Calu3 (cell line): ENCODE results near the gene UIMC1. TPM values are rescaled to one million over a fixed set of nuclear protein-coding genes. Genes with fewer than 3 reads are reported as not detected.

Experiments used
- BruUV-seq: library from RNA; stranded (reverse); fragments of 400-500 nt; replicated peaks from 2 replicates; lab custom pipeline; 2021; lab: Mats Ljungman, UMichigan
- CTCF ChIA-PET: fragments of 300-600 bp; sonication (Branson Sonifier 250); formaldehyde crosslinking; loops from one replicate; lab custom pipeline; 2022; ENCODE audit warnings: antibody characterized with exemption; lab: Charles Lee
- DNase-seq: peaks from one replicate; pipeline ENCODE4 v3.0.0; 2022
- H3K27ac Mint-ChIP-seq: one replicate; pipeline ENCODE4 v1.8.0; 2022; ENCODE audit warnings: mixed read lengths; ENCODE audit not compliant: unreplicated experiment
- H3K27me3 Mint-ChIP-seq: one replicate; pipeline ENCODE4 v1.8.0; 2022; ENCODE audit warnings: mixed read lengths; ENCODE audit not compliant: unreplicated experiment
- H3K36me3 Mint-ChIP-seq: one replicate; pipeline ENCODE4 v1.8.0; 2022; ENCODE audit warnings: mild to moderate bottlenecking, moderate library complexity, mixed read lengths; ENCODE audit not compliant: insufficient read depth, unreplicated experiment
- H3K4me1 Mint-ChIP-seq: one replicate; pipeline ENCODE4 v1.8.0; 2022; ENCODE audit warnings: mild to moderate bottlenecking, low read depth, mixed read lengths; ENCODE audit not compliant: unreplicated experiment
- H3K4me3 Mint-ChIP-seq: one replicate; pipeline ENCODE4 v1.8.0; 2022; ENCODE audit warnings: mild to moderate bottlenecking, low read depth, moderate library complexity, mixed read lengths; ENCODE audit not compliant: unreplicated experiment
- H3K9me3 Mint-ChIP-seq: one replicate; pipeline ENCODE4 v1.8.0; 2022; ENCODE audit warnings: low read depth, mixed read lengths; ENCODE audit not compliant: unreplicated experiment
- intact Hi-C: fragments of 100-400 bp; cut with micrococcal nuclease; formaldehyde crosslinking; loops from one replicate; pipeline ENCODE4 v1.10.0; 2022; ENCODE audit not compliant: unreplicated experiment
- total RNA-seq: library from RNA; stranded (reverse); gene quantifications from 2 replicates; pipeline ENCODE4 v1.2.3, GENCODE V29; 2022
- TF ChIP-seq, protein P1 (sequence below): fragments of 200-600 bp; IDR thresholded peaks from one replicate; pipeline ENCODE4 v1.8.0; 2022; ENCODE audit warnings: antibody characterized with exemption; ENCODE audit not compliant: unreplicated experiment

Gene UIMC1
- total RNA-seq, 1 experiment from 2014 or later = 51.3 TPM

DNA sequence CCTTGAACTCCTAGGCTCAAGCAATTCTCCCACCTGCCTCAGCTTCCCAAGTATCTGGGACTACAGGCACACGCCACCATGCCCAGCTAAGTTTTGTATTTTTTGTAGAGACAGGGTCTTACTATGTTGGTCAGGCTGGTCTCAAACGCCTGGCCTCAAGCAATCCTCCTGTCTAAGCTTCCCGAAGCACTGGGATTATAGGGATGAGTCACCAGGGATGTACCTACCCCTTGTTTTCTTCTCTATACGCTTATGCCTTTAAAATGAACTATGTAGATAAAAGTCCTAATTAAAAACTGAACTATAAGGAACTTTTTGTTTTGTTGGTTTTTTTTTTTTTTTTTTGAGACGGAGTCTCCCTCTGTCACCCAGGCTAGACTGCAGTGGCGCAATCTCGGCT, 25.8 kb downstream of the UIMC1 start:
- H3K27ac Mint-ChIP-seq = no peak overlapping the region
- CTCF ChIA-PET = interaction anchor here (0.7 kb wide), 1 partner anchor 14 kb away, joined by 3 read pairs; no protein-coding TSS in a partner anchor
- no TSS peak for BruUV-seq
- no peak for DNase-seq
- H3K27me3 Mint-ChIP-seq = no peaks in the 10 kb centered on the region
- no peak overlapping the region for H3K4me3 Mint-ChIP-seq
- TF ChIP-seq, protein P1, sequence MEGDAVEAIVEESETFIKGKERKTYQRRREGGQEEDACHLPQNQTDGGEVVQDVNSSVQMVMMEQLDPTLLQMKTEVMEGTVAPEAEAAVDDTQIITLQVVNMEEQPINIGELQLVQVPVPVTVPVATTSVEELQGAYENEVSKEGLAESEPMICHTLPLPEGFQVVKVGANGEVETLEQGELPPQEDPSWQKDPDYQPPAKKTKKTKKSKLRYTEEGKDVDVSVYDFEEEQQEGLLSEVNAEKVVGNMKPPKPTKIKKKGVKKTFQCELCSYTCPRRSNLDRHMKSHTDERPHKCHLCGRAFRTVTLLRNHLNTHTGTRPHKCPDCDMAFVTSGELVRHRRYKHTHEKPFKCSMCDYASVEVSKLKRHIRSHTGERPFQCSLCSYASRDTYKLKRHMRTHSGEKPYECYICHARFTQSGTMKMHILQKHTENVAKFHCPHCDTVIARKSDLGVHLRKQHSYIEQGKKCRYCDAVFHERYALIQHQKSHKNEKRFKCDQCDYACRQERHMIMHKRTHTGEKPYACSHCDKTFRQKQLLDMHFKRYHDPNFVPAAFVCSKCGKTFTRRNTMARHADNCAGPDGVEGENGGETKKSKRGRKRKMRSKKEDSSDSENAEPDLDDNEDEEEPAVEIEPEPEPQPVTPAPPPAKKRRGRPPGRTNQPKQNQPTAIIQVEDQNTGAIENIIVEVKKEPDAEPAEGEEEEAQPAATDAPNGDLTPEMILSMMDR = no peak
- H3K36me3 Mint-ChIP-seq = peaks cover 33% of the 10 kb centered on the region
- no peaks in the 10 kb centered on the region for H3K4me1 Mint-ChIP-seq
- no peaks in the 10 kb centered on the region for H3K9me3 Mint-ChIP-seq
- intact Hi-C loops = no loop called here

DNA sequence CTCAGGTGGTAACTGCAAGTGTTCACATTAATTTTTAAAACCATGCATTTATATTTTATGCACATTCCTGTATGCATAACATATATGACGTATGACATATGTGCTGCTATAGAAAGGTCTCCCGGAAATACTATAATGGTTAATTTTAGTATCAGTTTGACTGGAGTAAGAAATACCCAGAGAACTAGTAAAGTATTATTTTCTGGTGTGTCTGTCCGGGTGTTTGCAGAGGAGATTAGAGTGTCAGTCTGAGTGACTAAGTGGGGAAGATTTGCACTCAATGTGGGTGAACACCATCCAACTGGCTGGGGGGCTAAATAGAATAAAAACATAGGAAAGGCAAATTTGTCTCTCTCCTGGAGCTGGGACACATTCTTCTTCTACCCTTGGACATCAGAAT, 26.9 kb downstream of the UIMC1 start:
- intact Hi-C loops = loop anchor here (10.0 kb wide), 1 partner anchor 205 kb away; no protein-coding TSS in a partner anchor
- CTCF ChIA-PET = no interaction called here
- no peak for DNase-seq
- Mint-ChIP-seq H3K9me3 (no peaks in the 10 kb centered on the region), H3K36me3 (peaks cover 44% of the 10 kb centered on the region), H3K4me1 (no peaks in the 10 kb centered on the region), H3K27ac (no peak overlapping the region), H3K27me3 (no peaks in the 10 kb centered on the region), H3K4me3 (no peak overlapping the region)
- TF ChIP-seq, protein P1 = no peak
- BruUV-seq = no TSS peak

DNA sequence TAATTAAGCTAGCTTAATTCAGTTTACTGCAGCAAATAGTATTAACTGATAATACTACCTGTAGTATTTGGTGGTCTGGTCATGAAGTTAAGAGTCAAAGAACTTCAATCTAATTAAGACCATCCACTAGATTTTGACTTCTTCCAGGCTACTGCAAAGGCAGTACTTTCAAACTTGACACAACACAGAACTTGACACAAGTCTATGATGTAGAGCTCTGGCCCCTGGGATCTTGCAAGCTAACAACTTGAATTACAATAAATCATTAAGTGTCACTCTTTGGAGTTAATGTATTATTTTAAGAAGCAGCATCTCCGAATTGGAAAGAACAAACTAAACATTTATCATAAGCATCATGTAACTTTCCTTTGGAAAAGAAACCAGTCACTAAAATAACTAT, 40.9 kb downstream of the UIMC1 start:
- Mint-ChIP-seq H3K4me3 (no peak overlapping the region), H3K36me3 (peaks cover 31% of the 10 kb centered on the region), H3K27me3 (no peaks in the 10 kb centered on the region), H3K27ac (no peak overlapping the region), H3K4me1 (no peaks in the 10 kb centered on the region), H3K9me3 (no peaks in the 10 kb centered on the region)
- CTCF ChIA-PET = interaction anchor here (0.7 to 1.4 kb wide), 2 partner anchors 57 to 126 kb away, joined by 3 read pairs; partner anchors contain the start of gene ZNF346
- BruUV-seq = no TSS peak
- intact Hi-C loops = no loop called here
- TF ChIP-seq, protein P1 = no peak
- no peak for DNase-seq

DNA sequence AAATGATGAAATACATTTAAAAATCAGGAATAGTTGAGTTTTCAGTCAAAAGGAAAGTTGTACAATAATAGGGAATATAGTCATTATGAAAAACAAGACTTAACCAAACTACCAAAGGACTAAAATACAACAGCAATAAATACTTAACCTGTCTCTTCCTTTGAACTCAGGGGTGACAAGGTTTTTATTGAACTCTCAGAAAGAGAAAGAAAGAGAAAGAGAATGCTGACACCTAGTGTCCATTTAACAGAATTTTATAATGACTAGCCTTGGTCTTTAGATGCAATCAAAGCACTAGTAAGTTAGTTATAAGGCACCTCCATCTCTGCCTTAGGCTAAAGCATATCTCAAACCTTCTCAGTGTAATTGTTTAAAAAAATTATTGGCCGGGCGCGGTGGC, 47.5 kb downstream of the UIMC1 start:
- H3K27me3 Mint-ChIP-seq = no peaks in the 10 kb centered on the region
- H3K9me3 Mint-ChIP-seq = no peaks in the 10 kb centered on the region
- intact Hi-C loops = loop anchor here (2.0 kb wide), 2 partner anchors 146 to 298 kb away; no protein-coding TSS in a partner anchor
- TF ChIP-seq, protein P1 = peak; percentile 24
- no peak overlapping the region for H3K27ac Mint-ChIP-seq
- peaks cover 22% of the 10 kb centered on the region for H3K36me3 Mint-ChIP-seq
- DNase-seq = no peak
- no peaks in the 10 kb centered on the region for H3K4me1 Mint-ChIP-seq
- H3K4me3 Mint-ChIP-seq = no peak overlapping the region
- no TSS peak for BruUV-seq
- CTCF ChIA-PET = interaction anchor here (0.7 to 1.5 kb wide), 2 partner anchors 298 to 487 kb away, joined by 5 to 8 read pairs; partner anchors contain the start of gene PRR7
